ENCODE results near the gene SMAD3. TPM values are rescaled to one million over a fixed set of nuclear protein-coding genes. Genes with fewer than 3 reads are reported as not detected.

Gene SMAD3
- total RNA-seq, 1 donor from 2014 or later = 34.6 TPM

DNA sequence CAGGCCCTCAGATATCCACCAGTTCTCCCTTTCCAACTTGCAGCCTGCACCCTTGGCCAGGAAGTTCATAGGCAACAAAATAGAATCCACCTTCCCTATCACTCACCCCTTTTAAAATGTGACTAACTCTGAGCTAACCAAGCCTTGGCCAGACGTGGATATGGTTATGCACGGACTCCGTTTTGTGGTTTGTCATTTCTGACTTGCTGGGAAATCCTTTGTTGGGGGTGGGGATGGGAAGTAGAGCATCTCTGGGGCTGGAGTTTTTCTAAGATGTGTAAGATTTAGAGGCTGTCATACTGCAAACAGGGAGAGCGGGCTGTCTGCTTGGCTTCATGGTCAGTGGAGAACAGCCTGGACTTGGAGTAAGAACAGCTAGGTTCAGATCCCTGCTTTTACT is 62.6 kb downstream of the SMAD3 start:
- no peak for DNase-seq

DNA sequence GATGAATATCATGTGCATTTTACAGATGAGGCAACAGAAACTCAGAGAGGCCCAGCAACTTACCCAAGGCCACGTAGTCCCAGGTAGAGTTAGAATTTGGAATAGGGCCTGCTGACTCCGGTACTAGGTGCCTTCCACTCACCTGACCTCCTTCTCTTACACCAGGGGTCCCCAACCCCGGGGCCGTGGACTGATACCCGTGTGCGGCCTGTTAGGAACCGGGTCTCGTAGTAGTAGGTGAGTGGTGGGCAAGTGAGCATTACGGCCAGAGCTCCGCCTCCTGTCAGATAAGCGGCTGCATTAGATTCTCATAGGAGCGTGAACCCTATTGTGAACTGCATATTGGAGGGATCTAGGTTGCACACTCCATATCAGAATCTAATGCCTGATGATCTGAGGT is 64.8 kb downstream of the SMAD3 start:
- no peak for DNase-seq

DNA sequence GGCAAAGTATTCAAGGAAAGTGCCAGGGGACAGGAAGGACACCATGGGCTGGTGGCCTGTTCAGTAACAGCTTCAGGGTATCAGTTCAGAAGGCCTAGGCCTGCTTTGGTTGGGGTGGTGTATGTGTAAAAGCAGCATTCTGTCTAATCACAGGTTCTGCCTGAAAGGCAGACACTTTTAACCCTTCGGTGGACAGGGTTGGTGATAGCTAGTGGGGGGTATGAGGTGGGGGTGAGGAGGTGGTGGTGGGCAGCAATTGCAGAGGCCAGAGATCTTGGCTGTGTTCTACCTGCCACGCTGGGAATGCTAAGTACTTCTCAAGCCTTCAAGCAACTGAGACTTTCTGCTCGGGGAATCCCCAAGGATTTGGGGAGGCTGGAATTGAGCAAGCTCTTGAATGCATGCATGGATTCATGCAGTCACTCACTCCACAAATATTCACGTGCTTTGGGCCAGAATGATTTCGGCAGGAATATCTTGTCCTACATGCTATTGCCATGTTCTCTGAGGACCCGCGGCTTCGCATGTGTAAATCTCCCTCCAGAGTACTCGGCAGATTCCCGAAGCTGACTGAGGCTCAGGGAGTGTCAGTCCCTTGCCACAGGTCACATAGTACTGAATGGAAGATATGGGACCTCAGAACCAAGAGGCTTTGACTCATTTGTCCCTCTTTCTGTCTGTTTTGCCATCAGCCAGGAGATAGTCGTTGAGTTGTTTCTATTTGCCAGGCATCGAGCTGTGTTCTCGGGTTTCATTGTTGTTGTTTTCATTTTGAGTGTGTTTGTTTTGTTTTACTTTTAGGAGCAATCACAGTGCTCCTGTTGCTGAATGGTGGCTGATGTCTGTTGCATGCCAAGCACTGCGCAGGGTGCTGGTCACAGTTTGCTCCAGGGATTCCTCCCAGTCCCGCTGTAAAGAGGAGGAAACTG is 65.5 kb downstream of the SMAD3 start:
- DNase-seq = peak; percentile 32

DNA sequence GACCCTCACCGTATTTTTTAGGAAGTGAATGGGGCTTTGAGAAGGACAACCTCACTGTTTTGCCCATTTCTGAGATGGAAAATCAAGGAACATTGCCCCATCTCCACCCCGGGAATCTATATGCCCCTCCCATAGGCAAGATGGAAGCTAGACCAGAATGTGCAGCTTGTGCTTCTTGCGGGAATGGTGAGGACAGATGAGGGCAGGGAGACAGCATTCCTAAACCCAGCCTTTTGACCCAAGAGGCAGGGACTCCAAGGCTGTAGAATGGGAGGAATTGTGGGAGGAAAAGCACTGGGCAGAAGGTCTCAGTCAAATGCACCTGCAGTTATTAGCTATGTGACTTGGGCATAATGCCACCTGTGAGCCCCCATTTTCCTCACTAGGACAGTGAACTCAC is 66.9 kb downstream of the SMAD3 start:
- no peak for DNase-seq

DNA sequence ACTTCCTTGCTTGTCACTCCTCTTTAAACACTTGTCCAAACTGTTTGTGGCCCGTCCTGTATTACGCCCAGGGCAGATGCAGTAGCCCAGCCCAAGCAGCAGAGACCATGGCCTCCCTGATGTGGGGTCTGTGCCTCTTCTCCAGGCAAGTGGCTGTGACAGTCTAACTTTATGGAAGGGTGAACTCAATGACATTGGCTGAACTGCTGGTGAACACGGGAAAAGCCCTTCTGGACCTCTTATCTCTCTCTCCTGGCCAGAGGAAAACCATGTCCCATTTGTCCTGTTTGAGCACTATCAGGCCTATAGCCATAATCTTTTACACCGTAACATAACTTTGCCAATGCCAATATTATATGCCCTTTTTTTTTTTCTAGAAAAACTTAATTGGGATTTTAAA is 67.6 kb downstream of the SMAD3 start:
- DNase-seq = no peak

DNA sequence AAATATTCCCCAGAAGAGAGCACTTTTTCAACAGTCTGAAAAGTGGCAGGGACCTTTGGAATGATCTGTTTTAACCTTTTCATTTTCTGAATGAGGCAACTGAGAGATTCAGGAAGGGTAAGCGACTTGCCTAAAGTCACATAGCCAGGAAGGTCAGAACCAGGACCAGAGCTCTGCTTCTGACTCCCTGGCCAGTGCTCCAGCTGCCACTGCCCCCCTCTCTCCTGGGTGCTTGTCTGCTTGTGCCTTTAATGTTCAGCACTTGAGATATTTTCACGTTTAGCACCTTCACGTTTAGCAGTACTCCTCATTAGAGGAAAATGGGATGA is 68.3 kb downstream of the SMAD3 start:
- no peak for DNase-seq

DNA sequence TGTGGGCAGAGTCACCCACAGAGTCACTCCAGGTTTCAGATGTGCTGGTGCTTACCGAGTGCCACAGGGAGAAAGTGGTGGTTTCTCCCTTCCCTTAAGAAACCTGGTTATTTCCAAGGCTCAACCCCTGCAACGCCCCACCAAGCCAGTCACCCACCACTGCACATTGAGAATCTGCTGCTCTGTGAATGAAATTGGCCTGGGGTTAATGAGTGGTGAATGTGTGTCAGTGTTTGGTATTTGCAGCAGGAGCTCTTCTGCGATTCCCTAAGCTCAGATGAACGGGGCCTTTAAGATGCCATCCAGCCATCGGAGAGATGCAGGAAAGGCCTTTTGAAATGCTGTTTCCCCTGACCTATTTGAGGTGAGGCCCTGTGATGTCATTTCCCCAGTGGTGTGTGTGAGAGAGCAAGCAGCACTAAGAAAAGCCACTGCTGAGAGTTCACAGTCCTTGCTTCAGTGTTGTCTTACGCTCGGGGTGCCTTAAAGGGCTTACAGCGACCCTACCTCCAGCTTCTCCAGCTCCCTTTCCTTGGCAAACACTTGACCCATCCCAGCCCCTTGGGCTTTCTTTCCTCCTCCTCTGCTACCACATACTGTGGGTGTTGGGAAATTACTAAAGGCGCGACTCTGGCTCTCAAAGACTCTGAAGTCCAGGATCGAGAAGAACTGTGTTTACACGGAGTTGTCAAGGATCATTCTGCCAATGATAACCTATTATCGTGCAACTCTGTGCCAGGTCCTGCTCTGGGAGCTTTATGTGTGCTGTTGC is 68.9 kb downstream of the SMAD3 start:
- DNase-seq = peak; percentile 18

DNA sequence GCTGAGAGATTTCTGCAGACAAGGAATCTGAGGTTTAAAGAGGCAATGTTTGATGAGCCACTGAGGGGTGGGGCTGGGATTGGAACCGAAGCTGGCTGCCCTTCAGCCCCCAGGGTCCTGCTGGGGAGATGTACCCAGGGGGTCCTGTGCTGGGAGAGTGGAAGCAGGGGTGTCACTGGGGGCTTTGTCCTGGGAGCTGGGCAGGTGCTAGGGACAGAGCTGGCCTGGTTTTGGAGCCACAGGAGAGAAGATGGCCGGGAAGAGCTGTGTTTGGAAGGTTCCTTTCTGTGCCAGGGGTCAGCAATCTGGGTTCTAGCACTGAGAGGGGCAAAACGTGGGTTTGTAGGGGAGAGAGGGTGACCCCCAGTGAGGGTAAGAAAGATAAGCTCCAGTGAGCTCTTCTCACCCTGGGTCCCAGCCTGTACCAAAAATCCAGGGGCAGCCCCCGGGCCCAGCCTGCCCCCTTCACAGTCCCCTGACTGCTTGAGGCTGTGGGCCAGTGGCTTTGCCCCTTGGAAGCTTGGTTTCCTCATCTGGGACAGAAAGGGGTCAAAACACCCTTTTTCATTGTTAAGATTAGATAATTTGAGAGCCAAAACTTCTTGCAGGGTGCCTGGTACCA is 69.6 kb downstream of the SMAD3 start:
- DNase-seq = no peak

DNA sequence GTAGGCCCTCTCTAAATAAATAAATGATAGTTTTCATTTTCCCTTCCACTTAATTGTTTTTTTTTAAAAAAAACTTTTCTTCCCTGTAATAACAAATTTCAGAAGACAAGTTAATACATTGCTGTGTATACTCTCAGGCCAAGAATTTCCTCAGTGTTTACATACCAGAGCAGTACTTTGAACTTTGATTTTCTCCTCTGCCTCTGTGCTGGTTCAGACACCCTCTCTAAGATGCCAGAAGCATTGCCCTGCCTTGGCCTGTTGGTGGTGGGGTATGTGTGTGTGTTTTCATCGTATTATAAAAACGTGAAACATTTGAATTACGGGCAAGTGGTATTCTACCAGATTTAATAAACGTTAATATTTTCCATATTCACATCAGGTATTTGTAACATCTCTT is 70.1 kb downstream of the SMAD3 start:
- DNase-seq = peak; percentile 12

DNA sequence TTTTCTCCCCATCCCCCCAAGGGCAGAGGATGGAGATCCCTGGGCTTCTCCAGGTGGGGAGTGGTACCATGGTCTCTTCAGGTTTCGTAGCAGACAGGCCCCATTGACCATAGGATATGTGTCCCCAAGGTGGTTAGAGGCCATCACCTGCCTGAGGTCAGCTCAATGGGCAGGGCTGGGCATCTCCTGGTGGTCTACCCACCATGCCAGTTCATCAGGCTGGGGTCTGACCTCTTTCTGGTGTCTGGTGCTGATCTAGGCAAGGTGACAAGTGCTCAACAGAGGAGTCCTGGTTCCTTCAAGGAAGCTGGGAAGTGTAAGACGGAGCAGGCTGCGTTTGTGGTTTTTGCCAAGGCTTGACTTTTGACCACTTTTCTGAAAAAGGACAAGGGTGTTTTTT is 71.4 kb downstream of the SMAD3 start:
- no peak for DNase-seq

DNA sequence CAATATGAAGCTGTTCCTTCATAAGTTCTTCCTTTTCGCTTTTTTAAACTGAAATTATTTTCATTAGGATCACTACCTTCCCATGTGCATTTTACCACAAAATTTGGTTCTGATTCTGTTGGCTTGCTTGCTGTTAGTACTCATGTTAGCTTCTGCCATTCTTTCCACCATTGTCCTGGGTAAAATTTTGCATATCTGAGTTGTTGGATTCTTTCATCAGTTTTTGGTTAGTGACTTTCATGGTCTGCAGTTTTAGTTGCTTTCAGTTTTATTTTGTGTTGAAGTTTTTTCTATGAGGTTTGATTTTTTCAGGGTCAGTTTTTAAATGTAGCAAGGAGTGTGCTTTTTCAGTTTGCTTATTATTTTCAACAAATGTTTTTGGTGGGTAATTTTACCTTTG is 71.9 kb downstream of the SMAD3 start:
- DNase-seq = no peak

DNA sequence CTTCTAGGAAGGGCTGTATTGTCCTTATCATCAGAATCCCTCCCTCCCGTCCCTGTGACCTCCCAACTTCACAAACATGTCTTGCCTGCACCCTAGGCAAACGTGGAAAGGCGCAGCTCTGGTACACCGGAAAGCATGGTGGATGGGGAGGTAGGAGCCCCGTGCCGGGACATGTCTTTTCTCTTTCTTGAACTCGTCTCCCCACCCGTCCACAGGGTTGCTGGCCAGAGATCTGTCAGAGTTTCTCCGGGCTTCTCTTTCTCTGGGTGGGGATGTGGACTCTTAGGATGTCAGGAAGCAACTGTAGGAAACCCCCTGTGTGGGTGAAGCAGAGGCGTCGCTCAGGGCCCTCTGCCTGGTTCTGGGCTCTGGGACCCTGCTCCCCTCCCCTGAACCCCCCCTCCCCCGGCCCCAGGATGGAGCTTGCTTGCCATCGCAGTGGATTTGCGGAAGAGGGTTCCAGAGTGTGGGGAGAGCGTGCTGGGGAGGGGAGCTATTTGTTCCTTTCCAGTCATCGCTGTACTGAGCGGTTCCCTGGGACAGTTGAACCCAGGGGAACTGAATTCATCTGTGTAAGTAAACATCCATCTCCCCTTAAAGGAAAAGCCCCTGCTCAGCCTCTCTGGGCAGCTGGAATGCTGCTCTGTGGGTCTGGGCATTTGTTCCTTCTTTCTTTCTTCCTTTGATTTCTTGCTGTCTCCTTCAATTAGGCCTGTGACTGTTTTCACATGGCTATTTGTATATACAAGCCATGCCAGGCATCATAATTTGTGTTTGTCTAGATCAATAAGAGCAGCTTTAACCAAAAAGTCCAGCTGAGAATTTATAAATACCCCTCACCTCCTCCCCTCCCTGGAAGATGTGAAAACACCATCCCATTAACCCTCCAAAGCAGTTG is 72.8 kb downstream of the SMAD3 start:
- no peak for DNase-seq

DNA sequence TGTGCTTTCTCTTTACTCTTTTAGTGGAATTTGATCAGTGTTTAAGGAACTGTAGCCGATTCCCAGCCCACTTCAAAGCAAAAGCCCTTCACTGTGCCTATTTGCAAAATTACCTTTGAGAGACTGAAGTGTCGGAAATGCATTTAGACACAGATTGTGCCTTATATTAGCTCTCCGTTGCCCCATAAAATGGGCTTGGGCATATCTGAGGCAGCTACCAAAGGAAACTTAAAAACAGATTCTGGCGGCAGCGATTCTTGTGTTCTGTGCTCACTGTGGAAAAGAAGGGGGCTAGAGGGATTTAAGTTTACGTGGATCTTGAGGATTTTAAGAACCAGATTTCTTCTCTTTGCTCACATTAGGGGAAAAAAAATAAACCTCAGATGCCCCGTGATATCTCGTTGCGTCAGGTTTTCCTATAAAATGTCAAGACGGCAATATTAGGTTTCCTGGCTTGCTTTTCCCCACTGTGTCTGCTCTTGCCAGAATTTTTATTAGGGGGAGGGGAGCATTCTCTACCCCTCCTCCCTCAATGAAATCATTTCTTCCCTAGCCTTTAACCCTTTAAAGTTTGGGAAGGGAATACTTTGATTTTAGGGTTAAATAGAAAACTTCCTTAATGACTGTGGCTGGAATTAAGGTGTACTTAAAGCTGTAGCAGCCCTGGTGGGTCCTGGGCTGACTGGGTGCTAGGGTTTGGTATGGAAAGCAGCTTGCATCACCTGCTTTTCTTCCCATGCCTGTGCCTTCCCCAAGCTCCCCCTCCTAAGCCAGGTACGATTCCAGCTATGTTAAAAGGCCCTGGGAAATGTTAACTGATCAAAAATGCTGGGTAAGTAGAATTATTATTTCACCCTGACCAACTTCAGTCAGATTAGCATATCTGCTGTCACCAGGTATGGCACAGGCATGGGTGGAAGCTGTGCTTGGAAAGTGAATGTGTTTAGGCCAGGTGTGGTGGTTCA is 73.8 kb downstream of the SMAD3 start:
- DNase-seq = peak; percentile 54

DNA sequence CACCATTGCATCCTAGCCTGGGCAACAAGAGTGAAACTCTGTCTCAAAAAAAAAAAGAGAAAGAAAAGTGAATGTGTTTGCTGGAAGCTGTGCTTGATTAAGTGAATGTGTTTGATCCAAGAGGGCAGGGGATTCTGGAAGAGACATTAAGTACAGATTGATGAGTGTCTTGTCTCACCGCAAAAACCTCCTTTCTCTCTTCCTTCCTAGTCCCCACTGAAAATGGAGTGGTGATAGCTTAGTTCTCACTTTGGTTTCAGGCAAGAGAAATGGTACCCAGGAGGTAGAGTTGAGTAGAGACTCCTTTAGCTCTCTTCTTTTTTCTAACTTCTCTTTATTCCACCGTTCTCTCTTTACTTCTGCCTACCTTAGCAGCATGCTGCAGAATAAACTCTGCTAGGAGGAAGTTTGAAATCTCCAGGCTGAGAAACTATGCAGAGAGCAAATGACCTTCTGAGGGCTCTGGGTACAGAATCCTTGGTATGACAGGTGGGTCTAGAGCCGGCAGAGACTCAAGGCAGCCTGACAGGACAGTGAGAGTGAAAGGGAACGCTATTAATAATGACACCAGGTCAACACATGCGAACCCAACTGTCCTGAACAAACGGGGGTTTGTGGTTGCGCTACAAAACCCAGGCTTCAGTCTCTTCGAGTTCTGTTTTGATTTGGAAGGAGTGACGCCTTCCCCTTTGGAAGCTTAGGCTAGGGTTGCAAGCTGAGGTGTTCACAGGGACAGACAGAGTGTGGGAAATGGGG is 74.9 kb downstream of the SMAD3 start:
- DNase-seq = no peak

DNA sequence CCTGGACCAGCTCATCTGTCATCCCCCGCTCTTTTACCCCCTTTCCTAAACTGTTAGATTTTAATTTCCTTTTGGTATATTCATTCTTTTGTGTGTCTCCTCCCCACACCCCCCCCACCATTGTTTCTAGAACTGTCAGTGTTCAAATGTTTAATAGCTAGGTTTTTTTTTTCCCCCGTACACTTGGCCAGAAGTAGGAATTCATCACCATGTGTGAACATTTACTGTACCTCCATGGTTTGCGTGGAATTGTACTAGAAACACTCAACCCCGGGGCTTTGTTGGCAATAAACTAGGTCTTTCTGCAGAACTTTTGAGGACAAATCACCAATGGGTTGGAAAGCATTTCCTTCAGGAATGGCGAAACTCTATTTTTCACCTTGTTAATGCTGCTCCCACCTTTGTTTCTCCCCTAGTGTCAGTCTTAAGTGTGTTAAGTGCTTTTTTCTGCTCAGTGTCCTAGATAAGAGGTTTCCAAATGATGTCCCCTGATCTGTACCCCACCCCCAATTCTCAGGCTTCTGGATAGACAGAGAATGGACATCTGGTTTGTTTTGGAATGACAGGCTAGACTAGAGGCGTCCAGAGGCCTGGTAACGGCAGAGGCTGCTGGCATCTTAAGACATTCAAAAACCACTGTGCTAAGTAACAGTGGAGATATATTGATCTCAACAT is 76.8 kb downstream of the SMAD3 start:
- no peak for DNase-seq

DNA sequence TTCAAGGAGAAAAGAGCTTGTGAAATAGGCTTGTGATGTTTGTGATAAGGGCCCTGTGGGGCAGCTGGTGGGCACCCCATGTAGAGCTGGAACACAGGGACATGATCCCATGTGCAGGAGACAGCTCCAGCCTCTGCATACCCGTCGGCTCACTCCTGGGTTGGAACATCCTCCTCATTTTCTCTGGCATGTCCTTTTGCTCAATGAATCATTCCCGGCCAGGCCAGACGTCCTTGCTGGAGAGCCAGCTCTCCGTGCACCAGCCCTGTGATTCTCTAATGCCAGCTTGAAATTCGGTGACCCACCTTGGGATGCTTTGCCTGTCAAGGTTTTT is 77.3 kb downstream of the SMAD3 start:
- no peak for DNase-seq

DNA sequence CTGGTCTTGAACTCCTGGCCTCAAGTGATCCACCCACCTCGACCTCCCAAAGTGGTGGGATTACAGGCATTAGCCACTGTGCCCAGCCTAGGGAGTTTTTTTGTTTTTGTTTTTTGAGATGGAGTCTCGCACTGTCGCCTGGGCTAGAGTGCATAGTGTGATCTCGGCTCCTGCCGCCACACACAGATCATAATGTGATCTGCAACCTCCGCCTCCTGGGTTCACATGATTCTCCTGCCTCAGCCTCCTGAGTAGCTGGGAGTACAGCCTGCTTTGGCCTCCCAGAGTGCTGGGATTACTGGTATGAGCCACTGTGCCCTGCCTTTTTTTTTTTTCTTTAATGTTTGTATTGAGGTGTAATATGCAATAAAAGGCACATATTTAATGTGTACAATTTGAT is 78.2 kb downstream of the SMAD3 start:
- no peak for DNase-seq

DNA sequence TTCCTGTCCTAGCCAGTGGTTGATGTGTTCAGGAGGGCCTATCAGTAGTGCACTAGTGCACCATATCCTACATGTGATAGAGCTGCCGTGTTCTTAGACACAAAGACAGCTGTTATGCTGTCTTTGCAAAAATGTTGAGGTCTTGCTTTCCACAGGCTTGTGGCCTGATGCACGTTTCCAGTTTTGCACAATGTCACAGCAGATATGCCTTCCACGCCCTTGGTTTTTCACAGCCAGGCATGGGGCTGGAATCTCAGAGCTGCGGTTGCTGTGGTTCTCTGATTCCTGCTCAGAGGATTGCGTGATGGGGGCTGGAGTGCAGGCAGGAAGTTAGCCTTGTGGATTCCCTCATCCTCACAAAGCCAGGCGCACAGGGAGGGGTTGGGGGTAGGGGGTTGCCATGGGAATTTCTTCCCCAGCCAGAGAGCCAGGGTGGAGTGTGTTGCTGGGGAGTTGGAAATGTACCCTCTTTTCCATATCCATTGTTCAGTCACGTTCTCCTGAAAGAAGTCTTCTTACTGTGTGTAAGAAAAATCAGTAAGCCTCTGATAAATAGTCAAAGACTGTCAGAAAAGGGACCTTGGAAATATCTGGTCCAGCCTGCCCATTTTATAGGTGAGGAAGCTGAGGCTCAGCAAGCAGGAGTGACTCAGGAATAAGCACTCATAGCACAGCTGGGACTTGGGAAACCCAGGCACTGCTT is 79.4 kb downstream of the SMAD3 start:
- DNase-seq = no peak

DNA sequence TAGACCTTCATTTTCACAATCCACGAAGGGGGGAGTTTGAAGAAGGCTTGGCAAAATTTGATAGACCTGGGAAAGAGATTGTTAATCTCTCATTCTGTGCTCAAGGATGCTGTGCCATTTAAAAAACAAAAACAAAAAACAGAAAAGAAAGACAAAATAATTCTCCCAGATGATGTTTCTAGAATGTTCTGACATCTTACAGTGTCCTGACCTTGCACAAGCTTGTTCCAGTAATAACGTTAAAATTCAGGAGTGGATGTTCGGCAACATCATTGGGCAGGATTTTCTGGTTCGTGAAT is 79.9 kb downstream of the SMAD3 start:
- no peak for DNase-seq
